HL-60 (cell line): ENCODE data around the gene KIF5A.
"Not testable (repeated sequence)": the region's sequence is repeated elsewhere in the genome, so short reads cannot be mapped to it uniquely, and the experiment has no call there.

Experiments
- DNase-seq, 2 experiments: peaks; one replicate each; pipeline ENCODE4 v3.0.0-alpha.2; 2010 to 2020; ENCODE audit warnings: low read depth in 1 of 2, low spot score in 1 of 2
- H3K27ac ChIP-seq: fragments of 250-450 bp; sonication (Bioruptor Pico); replicated peaks from 2 replicates; pipeline ENCODE4 v1.5.1; 2020; ENCODE audit warnings: mild to moderate bottlenecking, moderate library complexity
- H3K27me3 ChIP-seq: fragments of 250-450 bp; sonication (Bioruptor Pico); 2 replicates; pipeline ENCODE4 v1.5.1; 2021; ENCODE audit warnings: mild to moderate bottlenecking, moderate library complexity; ENCODE audit not compliant: insufficient read depth, poor library complexity, severe bottlenecking
- H3K4me3 ChIP-seq: replicated peaks from 2 replicates; pipeline ENCODE4 v1.5.1; 2011; ENCODE audit warnings: mild to moderate bottlenecking, control low read depth, low read length; ENCODE audit not compliant: insufficient read depth
- CTCF ChIP-seq: IDR thresholded peaks from one replicate; pipeline ENCODE4 v1.5.1; 2011; ENCODE audit warnings: low read length, control low read depth, inconsistent platforms; ENCODE audit not compliant: insufficient read depth
- GABPA ChIP-seq: IDR thresholded peaks from 2 replicates; pipeline ENCODE4 v1.6.1; 2012; ENCODE audit warnings: low read depth
- POLR2AphosphoS5 ChIP-seq: IDR thresholded peaks from 2 replicates; pipeline ENCODE4 v1.6.1; 2012; ENCODE audit warnings: low read depth
- REST ChIP-seq: IDR thresholded peaks from 2 replicates; pipeline ENCODE4 v1.6.1; 2012; ENCODE audit warnings: low read depth; ENCODE audit not compliant: insufficient replicate concordance
- SPI1 ChIP-seq: IDR thresholded peaks from 2 replicates; pipeline ENCODE4 v1.6.1; 2012; ENCODE audit warnings: low read depth, mild to moderate bottlenecking, borderline replicate concordance

Gene KIF5A

GRCh38 chr12:57558864-57559263 lies 9.0 kb downstream of the KIF5A start:
- H3K27me3 ChIP-seq, result peaks cover 17% of the 10 kb centered on the region
- H3K27ac ChIP-seq, result no peak overlapping the region
- H3K4me3 ChIP-seq, result no peak overlapping the region
- DNase-seq, result no peak
- no peak for TF ChIP-seq SPI1
- no peak for TF ChIP-seq CTCF
- no peak for TF ChIP-seq POLR2AphosphoS5
- no peak for TF ChIP-seq GABPA
- TF ChIP-seq REST, result no peak

- TF ChIP-seq REST, result no peak
- TF ChIP-seq GABPA, result no peak
- TF ChIP-seq POLR2AphosphoS5, result no peak
- TF ChIP-seq CTCF, result no peak
- no peak for TF ChIP-seq SPI1
- Histone ChIP-seq H3K27me3 (peaks cover 19% of the 10 kb centered on the region), H3K4me3 (no peak overlapping the region), H3K27ac (no peak overlapping the region)
- no peak for DNase-seq
Observed at GRCh38 chr12:57560516-57560915, 10.7 kb downstream of the KIF5A start.

- H3K4me3 ChIP-seq, H3K27ac ChIP-seq, DNase-seq: not testable (repeated sequence)
- peaks cover 19% of the 10 kb centered on the region for H3K27me3 ChIP-seq
Observed at GRCh38 chr12:57561117-57561516, 11.3 kb downstream of the KIF5A start.

- peaks cover 19% of the 10 kb centered on the region for H3K27me3 ChIP-seq
- no peak overlapping the region for H3K27ac ChIP-seq
- DNase-seq, result no peak
- no peak for TF ChIP-seq SPI1
- no peak for TF ChIP-seq CTCF
- TF ChIP-seq POLR2AphosphoS5, result no peak
- TF ChIP-seq REST, result no peak
- TF ChIP-seq GABPA, result no peak
- H3K4me3 ChIP-seq, result no peak overlapping the region
Observed at GRCh38 chr12:57563358-57563757, 13.5 kb downstream of the KIF5A start.
